B cell (primary cell): ENCODE results near the gene CES3.

ENCODE experiments used
- CTCF ChIP-seq: fragments of 200-600 bp; IDR thresholded peaks from one replicate; pipeline ENCODE4 v1.8.0; 2022; ENCODE audit warnings: antibody characterized with exemption, mild to moderate bottlenecking
- EZH2 ChIP-seq: IDR thresholded peaks from 2 replicates; pipeline ENCODE4 v1.6.1; 2012; ENCODE audit warnings: borderline replicate concordance, low read depth, mild to moderate bottlenecking, moderate library complexity, low read length; ENCODE audit not compliant: insufficient read depth, poor library complexity, severe bottlenecking

- TF ChIP-seq CTCF = peak; percentile 93
- no peak for TF ChIP-seq EZH2
These were observed 16.5 kb downstream of the CES3 start for GRCh38 chr16:66977341-66978113.
